Kidney glomerular epithelial cell (primary cell): ENCODE measurements around the gene TTC6.
"Not testable (repeated sequence)": the region's sequence is repeated elsewhere in the genome, so short reads cannot be mapped to it uniquely, and the experiment has no call there.

ENCODE experiments used
- DNase-seq: peaks from one replicate; lab custom pipeline; 2025; lab: John Stamatoyannopoulos, UW

TTC6 gene, protein sequence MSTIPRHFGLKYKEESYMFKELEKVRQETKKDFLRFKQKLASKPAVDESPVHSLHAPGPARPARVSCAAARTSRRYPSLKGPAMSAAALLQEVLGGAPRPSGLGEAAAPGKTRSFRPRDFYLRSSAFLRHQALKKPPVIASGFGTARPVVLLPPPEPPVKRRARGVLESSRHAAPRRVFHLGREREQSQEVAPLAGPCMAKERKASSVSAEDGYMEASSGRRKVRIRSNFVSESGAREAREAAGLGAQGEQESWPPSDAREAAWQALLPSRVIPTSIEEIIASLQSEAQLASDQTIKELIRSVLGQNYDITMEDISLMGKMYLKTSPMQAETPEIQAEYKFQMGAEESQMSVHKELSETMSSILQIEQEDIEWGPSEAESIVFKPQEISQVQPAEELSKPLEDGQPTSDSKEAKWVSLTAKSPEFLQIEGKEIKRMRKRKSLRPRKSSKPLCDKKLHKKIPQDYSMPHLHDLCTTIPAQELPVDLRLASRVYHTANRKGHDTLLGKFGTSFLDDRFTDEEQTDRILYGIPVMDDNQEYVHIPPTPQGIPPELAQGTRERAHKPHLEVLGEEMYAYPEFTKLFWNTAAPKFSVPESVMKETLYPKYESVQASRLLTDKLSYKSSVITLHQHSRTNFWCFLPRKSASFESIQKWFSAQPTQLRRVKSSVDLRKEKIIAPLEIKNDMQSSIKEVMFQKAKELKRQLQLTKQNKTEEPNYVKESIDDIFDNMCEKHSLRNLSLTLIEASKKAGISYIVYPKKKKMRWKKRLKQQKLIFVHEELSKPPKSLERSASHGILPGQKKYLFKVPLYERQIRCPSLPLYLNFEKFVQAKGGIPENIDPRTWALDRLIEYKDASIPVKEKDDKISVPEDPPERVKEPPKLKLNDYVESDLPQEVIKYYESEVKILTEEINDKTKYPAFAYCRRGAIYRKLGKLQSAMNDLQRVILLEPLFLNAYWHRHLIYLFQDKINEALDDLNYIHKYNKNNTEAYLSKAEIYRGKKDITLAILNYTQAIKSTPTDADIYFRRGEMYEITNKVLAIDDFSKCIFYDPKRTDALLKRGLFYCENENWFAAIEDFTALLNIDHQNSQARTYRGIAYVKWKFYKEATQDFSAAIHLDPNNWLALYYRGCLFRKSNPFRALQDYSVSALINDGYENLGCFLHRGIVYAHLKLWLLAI (N-terminal part only)

DNA sequence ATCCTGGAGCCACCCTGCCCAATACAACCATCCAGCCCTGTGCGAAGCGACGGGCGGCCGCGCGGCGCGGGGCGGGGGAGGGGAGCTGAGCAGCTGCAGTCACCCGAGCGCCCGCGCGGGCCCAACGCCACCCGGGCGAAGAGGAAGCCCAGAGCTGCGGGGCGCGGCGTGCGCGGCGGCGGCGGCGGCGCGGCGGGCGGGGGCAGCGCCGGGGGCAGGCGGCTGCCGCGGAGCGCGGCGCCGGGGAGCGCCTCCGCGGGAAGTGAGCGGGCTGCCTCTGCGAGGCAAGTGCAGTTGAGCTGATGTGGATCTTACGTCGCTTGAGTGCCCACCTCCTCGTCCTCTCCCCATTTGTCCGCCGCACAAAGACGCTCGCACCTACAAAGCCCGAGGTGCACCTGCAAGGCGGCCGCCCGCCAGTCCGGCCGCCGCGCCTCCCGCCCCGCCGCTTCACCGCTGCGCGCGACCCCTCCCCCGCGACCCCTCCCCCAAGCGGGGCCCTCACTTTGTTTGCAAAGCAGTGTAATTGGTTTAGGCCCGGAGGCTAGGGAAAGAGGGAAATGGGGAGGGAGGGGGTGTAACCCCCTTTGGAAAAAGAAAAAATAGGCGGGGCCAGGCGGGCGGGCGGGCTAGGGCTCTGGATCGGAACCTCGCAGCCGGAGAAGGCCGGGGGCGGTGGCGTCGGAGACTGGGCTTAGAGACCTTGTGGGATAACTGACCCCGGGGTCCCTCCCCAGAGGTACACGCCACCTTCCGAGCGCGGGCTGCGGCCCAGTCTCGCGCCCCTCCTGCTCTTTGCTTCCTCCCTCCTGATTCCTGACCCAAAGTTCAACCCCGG, at the start of gene TTC6, which contains the start of gene FOXA1:
TSS of gene TTC6 (plus strand) at position 659 of the 838 bp plus-strand sequence. CDS start 26,436 bp downstream, outside the sequence.
TSS of gene FOXA1 (minus strand) at position 279 of the 838 bp plus-strand sequence. CDS start at position 2, 277 bp downstream.
- no peak for DNase-seq

DNA sequence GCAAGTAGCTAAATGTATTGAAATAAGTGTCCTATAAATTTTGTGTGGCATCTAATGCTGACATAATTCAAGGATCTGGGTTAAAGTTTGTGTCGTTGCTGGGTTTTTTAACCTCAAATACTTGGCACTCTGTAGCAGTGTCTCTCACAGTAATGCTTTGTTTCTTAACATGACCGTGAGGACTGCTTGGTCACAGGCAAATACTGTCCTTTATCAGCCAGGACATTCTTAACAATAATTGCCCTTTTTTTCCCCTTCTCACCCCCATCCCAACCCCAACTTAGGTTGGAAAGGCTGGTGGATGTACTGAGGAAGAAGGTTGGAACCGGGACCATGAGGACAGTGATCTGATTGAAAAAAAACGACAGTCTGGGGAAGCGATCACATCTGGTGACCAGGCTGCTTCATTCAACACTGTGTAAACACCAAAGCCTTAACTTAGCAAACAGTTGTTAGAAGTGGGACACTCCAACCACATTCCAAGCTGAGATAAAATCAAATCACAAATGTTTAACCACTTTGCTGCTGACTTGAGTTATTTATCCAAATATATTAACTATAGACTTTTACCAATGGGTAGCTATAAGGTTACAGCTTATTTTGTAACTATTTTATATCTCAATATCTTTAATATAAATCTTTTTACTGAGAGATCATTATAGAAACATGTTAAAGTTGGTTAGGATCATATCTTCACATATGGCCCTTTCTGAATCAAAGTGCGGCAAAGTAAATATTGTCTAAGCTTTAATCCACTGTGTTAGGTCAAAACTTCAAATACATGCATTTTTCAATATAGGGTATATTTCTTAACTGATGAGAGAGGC, 48.6 kb upstream of the TTC6 start:
- no peak for DNase-seq

DNA sequence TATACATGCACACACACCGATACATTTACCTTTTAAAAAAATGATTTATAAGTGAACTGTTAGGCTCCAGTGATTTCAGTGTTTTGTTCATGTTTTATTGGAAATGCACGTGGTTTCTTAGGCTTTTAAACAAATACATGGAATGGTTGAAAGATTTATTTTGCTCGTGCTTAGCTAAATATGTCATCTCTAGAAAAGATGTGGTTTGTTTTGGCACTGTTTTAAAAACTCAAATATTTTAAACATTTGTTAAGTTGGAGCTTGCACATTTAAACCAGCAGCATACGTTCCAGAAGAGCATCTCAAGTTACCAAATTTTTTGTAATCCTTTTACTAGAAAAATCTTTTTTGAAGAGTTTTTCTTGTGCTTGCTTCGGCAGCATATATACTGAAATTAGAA, 44.9 kb upstream of the TTC6 start:
- DNase-seq, result no peak

DNA sequence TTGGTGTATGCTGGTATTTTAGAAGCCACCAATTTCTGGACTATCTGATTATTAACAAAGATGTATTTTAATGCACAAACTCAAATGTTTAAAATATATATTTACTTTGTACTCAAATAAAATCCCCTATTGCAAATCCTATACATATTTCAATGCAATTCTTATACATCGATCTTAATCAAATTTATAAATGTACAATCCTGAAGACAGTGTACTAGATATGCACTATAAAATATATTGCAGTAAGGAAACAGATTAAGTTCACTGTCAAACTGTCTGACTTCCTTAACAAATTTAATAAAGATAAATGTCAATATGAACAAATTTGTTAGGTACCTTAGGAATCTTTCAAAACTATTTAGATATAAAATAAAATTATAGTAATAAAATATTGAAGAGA, 44.3 kb upstream of the TTC6 start:
- DNase-seq, result no peak

DNA sequence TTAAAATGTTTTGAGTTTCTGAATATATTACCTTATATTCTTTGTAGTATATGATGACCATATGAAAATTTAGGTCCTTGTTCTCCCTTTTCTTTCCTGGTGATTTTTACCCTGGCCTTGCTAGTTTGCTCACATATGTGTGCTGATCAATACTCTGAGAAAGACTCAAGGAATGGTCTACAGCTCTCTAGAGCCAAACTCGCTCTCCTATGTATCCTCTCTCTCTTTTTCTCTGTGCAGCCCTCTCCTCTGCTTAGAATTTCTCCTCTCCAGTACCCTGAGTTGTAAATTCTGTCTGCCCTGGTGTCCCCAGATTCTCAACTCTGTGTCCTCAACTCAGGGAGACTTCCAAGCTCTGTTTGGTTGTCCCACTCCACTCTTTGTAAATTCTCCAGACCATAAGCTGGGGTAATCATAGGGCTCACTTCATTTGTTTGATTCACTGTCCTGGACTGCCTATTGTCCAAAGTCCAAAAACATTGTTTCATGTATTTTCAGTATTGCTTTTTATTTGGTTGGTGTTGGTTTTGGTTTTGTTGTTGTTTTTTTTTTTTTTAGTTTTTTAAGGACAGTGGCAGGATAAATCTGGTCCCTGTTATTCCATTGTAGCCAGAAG, 41.4 kb upstream of the TTC6 start:
- no peak for DNase-seq

DNA sequence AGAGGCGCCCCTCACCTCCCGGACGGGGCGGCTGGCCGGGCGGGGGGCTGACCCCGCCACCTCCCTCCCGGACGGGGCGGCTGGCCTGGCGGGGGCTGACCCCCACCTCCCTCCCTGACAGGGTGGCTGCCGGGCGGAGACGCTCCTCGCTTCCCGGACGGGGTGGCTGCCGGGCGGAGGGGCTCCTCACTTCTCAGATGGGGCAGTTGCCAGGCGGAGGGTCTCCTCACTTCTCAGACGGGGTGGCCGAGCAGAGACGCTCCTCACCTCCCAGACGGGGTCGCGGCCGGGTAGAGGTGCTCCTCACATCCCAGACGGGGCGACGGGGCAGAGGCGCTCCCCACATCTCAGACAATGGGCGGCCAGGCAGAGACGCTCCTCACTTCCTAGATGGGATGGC, 39.8 kb upstream of the TTC6 start:
- DNase-seq, result not testable (repeated sequence)

DNA sequence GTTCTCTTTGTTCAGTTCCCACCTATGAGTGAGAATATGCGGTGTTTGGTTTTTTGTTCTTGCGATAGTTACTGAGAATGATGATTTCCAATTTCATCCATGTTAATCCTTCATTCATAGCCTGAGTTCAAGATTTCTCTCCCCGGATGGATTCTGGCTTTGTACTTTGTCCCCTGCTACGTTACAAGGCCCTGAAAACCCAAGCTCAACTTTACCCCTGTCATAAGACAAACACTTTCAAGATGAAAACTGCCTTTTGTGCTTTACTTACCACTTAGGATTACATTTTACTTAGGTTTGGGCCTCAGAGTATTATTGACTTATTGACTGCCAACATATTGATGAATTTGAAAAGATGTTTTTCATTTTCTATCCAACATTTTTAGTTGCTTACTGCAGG, 36.7 kb upstream of the TTC6 start:
- no peak for DNase-seq

DNA sequence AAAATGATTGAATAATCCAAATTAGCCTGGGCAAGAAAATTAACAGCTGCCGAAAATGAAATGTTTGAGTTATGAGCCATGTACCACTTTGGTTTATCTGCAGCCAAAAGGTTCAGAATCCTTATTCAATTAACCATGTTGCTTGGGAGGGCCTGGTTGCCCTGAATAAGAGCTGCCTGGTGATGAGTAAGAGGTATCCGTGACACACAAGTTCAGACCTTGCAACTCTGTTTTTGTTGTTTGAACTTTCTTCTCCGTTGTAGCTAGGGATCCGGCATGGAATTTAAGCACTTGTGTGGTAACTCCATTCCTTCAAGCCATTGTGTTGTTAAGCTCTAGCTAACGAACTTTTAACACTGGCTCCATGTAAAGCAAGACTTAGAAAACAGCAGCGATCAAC, 36.0 kb upstream of the TTC6 start:
- no peak for DNase-seq

DNA sequence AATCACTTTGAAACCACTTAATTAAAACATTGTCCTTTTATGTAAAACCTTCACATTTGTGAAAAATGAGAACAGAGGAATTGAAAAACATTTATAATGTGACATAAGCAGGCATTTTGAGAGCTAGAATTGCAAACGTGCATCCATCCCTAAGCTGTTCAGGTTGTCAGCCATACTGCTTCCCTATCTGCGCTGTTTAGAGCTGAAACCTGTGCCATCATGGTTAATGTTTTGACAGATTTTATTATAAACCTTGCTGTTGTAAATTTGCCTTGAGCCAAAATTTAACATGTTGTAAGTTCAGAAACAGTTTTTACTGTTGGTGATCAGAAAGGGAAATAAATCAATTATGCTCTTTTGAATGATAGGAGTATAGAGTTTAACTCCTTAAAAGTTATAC, 32.2 kb upstream of the TTC6 start:
- no peak for DNase-seq

DNA sequence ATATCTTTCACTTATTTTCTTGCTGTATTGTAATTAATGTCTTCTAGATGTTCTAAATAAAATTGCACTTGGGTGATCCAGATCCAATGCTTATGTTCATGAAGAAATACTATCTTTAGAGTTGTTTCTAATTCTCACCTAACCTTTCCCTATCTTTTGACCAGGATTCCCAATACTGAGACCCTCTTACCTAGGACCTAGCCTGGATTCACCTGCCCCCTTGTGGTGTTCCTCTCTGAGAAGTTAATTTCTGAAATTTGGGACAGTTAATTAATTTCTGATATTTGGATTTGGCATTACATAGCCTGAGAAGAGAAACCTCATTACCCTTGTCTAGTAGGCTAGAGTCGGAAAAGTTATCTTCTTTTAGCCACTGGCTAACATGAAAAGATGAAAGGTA, 29.9 kb upstream of the TTC6 start:
- DNase-seq, result no peak

DNA sequence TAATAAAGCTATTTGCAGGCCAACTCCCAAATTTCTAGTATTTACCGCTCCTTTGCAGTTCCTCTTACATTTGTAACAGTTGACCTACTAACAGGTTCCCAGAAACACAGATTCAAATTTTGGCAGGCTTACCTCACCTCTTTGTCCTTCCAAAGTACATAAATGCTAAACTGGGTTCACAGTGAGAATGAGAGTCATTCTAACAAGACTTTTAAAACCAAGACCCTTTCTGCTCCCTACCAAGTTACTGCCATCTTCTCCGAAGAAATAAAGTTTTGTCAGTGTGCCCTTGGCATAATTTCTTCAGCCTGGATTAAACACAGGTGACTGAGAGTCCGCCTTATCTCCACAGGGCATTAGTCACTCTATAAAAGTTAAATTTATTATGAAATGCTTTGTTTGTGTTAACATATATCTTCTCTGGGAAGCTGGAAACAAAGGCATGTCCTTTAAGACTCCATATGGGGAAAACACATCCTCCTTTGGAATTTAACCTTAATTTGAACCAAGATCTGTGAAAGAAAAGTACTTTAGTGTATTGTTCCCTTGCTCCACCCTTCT, 28.5 kb upstream of the TTC6 start:
- no peak for DNase-seq

DNA sequence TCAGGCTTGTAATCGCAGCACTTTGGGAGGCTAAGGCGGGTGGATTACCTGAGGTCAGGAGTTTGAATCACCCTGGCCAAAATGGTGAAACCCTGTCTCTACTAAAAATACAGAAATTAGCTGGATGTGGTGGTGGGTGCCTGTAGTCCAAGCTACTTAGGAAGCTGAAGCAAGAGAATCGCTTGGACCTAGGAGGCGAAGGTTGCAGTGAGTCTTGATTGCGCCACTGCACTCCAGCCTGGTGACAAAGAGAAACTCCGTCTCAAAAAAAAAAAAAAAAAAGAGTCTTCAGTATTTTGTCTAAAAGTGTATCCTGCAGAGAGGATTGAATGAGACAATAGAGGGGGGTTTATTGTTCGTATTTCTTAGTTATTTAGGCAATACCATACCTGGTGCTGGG, 25.7 kb upstream of the TTC6 start:
- no peak for DNase-seq

DNA sequence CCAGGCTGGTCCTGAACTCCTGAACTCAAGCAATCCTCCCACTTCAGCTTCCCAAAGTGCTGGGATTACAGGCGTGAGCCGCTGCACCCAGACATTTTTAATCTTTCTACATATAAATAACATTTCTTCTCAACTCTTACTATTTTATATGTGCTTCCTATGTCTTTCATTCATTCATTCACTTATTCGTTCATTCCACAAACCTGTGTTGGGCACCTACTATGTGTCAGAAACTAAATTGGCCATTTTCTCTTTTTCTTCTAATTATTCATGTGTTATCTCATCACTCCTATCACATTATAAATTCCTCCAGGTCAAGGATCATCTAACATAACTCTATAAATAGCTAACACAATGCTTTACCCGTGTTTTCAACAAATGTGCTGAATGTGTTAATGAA, 24.0 kb upstream of the TTC6 start:
- DNase-seq, result no peak

DNA sequence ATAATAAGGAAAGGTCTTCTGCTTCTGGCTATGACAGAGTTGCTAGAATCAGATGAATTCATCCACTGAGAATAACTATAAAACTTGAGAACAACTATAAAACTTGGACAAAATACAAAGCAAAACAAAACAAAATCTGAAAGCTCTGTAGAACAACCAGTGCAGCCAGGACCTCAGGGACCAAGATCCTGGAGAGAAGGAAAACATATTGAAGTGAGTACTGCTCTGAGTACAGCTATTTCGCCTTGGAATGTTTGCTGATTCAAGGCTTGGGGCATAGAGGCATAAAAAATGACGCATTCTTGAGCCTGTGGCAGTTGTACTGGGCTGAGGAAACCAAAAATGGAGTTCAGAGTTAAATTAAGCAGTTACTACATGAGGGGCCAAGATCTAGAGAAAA, 22.1 kb upstream of the TTC6 start:
- no peak for DNase-seq

DNA sequence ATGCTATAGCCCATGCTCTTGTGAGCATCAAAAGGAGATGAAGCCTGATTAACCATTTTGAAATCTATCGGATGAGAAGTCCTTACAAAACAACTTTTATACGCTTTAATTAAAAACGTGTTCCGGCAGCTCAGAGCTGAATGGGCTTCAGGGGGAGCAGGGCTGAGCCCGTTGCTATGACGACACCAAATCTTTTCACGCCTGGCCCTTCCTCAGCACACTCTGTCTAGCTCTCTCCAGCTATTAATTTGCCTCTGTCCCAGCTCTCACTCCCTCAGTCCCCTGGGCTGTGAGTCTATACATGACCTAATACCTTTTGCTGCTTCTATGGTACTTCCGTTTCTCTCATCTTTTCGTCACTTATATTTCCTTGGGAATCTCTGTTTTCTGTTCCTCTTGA, 16.2 kb upstream of the TTC6 start:
- no peak for DNase-seq

DNA sequence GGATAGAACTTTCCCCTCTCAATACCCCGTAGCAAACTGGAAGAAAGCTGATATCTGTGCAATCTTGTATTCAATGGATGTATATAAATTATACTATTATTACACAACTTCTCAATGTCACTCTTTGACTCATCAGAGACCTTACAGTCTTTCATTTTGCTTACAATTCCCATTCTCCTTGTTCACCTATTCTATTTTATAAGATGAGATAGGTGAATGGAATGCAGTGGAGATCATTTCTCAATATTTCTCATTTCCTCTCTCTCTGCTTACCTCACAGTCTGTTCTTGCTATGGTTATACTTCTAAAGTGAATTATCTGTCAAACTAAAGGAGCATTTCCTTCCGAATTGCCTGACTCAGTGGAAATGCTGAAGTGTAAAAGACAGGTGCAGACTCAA, 15.3 kb upstream of the TTC6 start:
- DNase-seq, result no peak

DNA sequence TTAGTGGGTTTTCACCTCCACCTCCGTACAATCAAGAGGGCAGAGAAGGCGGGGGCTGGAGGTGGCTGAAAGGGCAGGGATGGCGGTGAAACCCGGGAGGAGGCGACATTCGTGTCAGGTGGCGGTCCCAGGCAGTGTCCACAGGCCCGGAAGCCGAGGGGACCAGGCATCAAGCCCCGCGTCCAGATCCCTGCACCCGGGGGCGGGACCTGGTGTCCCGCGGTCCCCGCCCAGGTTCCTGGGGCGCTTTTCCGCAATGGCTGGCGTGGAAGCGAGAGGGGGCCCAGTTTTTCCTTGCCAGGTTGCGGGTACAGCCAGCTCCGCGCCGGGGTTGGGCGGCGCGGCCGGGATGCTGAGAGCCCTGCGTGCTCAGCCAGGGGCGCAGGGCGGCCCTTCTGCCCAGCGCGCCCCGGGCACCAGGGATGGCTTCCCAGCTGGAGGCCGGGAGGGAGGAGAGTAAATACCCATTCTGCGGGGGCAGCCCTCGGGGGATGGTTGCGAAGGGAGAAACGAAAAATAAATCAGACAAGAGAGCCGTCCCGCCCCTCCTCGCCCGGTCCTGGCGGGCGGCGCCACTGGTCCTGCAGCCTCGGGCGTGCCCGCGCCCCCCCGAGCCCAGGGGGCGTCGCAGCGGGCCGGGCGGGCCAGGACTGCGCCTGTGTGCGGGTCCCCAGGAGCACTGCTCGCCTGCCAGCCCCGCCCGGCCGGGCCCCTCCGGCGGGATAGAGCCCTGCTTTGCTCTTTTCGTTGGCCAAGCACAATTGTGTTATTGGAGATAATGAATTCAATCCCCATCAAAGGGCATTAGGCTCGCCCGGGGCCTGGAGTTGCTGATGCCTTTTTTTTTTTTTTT, 11.8 kb upstream of the TTC6 start:
- DNase-seq, result no peak

DNA sequence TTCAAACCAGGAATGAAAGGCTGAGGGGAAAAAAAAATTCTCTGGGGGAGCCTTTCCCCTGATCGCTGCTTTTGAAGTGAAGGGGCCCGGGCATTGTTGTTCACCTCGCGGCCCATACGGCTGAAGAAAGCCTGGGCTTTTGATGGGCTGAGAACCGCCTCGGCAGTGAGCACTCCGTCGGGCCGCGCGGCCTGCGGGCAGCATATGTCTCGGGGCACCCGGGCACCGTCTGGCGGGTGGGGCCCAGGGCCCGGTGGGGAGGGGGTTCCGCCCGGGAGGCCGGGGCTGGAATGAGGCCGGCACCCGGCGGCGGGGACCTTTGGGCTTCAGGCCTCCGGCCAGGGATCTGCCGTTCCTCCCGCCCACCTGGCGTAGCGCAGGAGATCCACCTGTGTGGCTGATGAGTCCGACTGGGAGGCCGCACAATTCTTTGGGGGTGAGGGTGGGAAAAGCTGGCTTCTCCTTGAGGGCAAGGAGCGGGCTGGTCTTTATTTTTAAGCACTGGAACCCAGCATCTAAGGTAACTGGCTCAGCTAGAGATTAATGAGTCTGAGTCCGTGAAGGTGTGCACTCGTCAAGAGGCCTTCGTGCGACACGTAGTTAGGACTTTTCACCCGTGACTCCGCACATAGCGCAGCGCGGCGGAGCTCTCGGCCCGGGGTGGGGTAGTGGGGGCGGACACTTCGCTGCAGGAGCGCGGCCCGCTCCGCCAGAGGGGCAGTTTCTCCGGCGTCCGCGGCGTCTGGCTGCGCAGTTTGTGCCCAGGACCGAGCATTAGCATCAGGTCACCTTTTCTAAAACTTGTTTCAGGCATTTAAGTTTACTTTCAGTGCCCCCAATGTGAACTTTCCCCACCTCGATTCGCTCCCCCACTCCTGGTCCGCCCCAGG, 11.0 kb upstream of the TTC6 start:
- no peak for DNase-seq
